GM23338 (cell line): Measurements from ENCODE around the gene CAMTA1. TPM values are rescaled to one million over a fixed set of nuclear protein-coding genes. Genes with fewer than 3 reads are reported as not detected.

Source experiments
- ATAC-seq: fragments of 200-7000 bp; cut with Tn5 transposase; 3 replicates; pipeline ENCODE4 v1.9.1; 2020
- DNase-seq: peaks from one replicate; pipeline ENCODE4 v3.0.0-alpha.2; 2015; ENCODE audit warnings: low spot score
- H2AFZ ChIP-seq: fragments of 200-600 bp; sonication (generic); 2 replicates; pipeline ENCODE4 v1.8.0; 2016; ENCODE audit warnings: antibody characterized with exemption, mild to moderate bottlenecking, moderate library complexity
- H3F3A ChIP-seq: fragments of 200-600 bp; sonication (generic); replicated peaks from 2 replicates; pipeline ENCODE4 v1.8.0; 2017; ENCODE audit warnings: antibody characterized with exemption, mixed run types, low read depth
- H3K27ac ChIP-seq: fragments of 200-600 bp; sonication (generic); 2 replicates; pipeline ENCODE4 v1.6.1; 2016; ENCODE audit warnings: low read depth
- H3K27me3 ChIP-seq: fragments of 200-600 bp; sonication (generic); 2 replicates; pipeline ENCODE4 v1.8.0; 2016; ENCODE audit warnings: mild to moderate bottlenecking, mixed run types, moderate library complexity; ENCODE audit not compliant: insufficient read depth
- H3K36me3 ChIP-seq: fragments of 200-600 bp; sonication (generic); 2 replicates; pipeline ENCODE4 v1.8.0; 2016; ENCODE audit warnings: mild to moderate bottlenecking; ENCODE audit not compliant: insufficient read depth
- H3K4me1 ChIP-seq: fragments of 200-600 bp; sonication (generic); 2 replicates; pipeline ENCODE4 v1.8.0; 2016; ENCODE audit warnings: mild to moderate bottlenecking, moderate library complexity; ENCODE audit not compliant: insufficient read depth
- H3K4me2 ChIP-seq: fragments of 200-600 bp; sonication (generic); 2 replicates; pipeline ENCODE4 v1.7.1; 2017; ENCODE audit warnings: mixed run types
- H3K4me3 ChIP-seq: fragments of 200-600 bp; sonication (generic); 2 replicates; pipeline ENCODE4 v1.6.1; 2016; ENCODE audit warnings: mixed run types
- H3K79me2 ChIP-seq: fragments of 200-600 bp; sonication (generic); replicated peaks from 2 replicates; pipeline ENCODE4 v1.8.0; 2017; ENCODE audit warnings: mild to moderate bottlenecking; ENCODE audit not compliant: insufficient read depth
- H3K9me2 ChIP-seq: fragments of 200-600 bp; sonication (generic); 2 replicates; pipeline ENCODE4 v1.8.0; 2017; ENCODE audit not compliant: insufficient read depth
- H4K20me1 ChIP-seq: fragments of 200-600 bp; sonication (generic); replicated peaks from 2 replicates; pipeline ENCODE4 v1.8.0; 2017; ENCODE audit warnings: mild to moderate bottlenecking; ENCODE audit not compliant: insufficient read depth
- H3K27ac Mint-ChIP-seq: 2 replicates; pipeline ENCODE4 v1.8.0; 2020; ENCODE audit warnings: inconsistent platforms, mild to moderate bottlenecking, moderate library complexity, mixed read lengths
- H3K27me3 Mint-ChIP-seq: 3 replicates; pipeline ENCODE4 v1.8.0; 2022; ENCODE audit warnings: low read depth, mild to moderate bottlenecking, moderate library complexity, mixed read lengths, inconsistent platforms; ENCODE audit not compliant: insufficient read depth, poor library complexity
- H3K36me3 Mint-ChIP-seq: 3 replicates; pipeline ENCODE4 v1.8.0; 2021; ENCODE audit warnings: low read depth, mild to moderate bottlenecking, inconsistent platforms, moderate library complexity, mixed read lengths
- H3K4me1 Mint-ChIP-seq: 3 replicates; pipeline ENCODE4 v1.8.0; 2020; ENCODE audit warnings: mild to moderate bottlenecking, inconsistent platforms, mixed read lengths
- H3K4me3 Mint-ChIP-seq: 3 replicates; pipeline ENCODE4 v1.8.0; 2021; ENCODE audit warnings: moderate library complexity, mild to moderate bottlenecking, inconsistent platforms, mixed read lengths
- H3K9me3 Mint-ChIP-seq: 3 replicates; pipeline ENCODE4 v1.8.0; 2020; ENCODE audit warnings: moderate library complexity, mild to moderate bottlenecking, inconsistent platforms, mixed read lengths
- EZH2 ChIP-seq: fragments of 200-600 bp; sonication (generic); IDR thresholded peaks from one replicate; pipeline ENCODE4 v1.8.0; 2017; ENCODE audit warnings: antibody characterized with exemption, mild to moderate bottlenecking, low read depth; ENCODE audit not compliant: unreplicated experiment
- EZH2phosphoT487 ChIP-seq: fragments of 200-600 bp; sonication (generic); IDR thresholded peaks from one replicate; pipeline ENCODE4 v1.8.1; 2018; ENCODE audit warnings: antibody characterized with exemption; ENCODE audit not compliant: unreplicated experiment
- JUNB ChIP-seq: IDR thresholded peaks from one replicate; pipeline ENCODE4 v1.6.1; 2016; ENCODE audit warnings: antibody characterized with exemption; ENCODE audit not compliant: unreplicated experiment
- NANOG ChIP-seq: IDR thresholded peaks from 2 replicates; pipeline ENCODE4 v1.6.1; 2016; ENCODE audit warnings: antibody characterized with exemption, borderline replicate concordance
- STAT1 ChIP-seq: IDR thresholded peaks from one replicate; pipeline ENCODE4 v1.6.1; 2016; ENCODE audit warnings: antibody characterized with exemption; ENCODE audit not compliant: unreplicated experiment
- ZNF331 ChIP-seq: fragments of 250-450 bp; sonication (Bioruptor Pico); IDR thresholded peaks from 2 replicates; pipeline ENCODE4 v1.5.0; 2020; ENCODE audit warnings: low read depth, mild to moderate bottlenecking, moderate library complexity
- polyA plus RNA-seq: library from polyadenylated mRNA; unstranded; fragments of >200 nt; fragmentation: Nextera tagmentation; extraction: Ambion mirVana; gene quantifications from 2 replicates; pipeline ENCODE4 v1.2.1, GENCODE V29; 2016
- total RNA-seq: library from RNA; depleted of rRNA; stranded (reverse); fragments of >200 nt; shearing (Covaris generic); gene quantifications from 2 replicates; pipeline ENCODE4 v1.2.3, GENCODE V29; 2014
- TF ChIP-seq, protein P1 (sequence below): fragments of 250-450 bp; sonication (Bioruptor Pico); IDR thresholded peaks from 2 replicates; pipeline ENCODE4 v1.5.0; 2020; ENCODE audit warnings: mild to moderate bottlenecking, moderate library complexity
- TF ChIP-seq, protein P2 (sequence below): IDR thresholded peaks from 2 replicates; pipeline ENCODE4 v1.6.1; 2016; ENCODE audit warnings: antibody characterized with exemption
- TF ChIP-seq, protein P3 (sequence below): IDR thresholded peaks from one replicate; pipeline ENCODE4 v1.6.1; 2018; ENCODE audit warnings: antibody characterized with exemption; ENCODE audit not compliant: unreplicated experiment

Gene CAMTA1
- total and polyA plus RNA-seq, 2 experiments from 2014 or later, result 115 to 519 TPM

DNA sequence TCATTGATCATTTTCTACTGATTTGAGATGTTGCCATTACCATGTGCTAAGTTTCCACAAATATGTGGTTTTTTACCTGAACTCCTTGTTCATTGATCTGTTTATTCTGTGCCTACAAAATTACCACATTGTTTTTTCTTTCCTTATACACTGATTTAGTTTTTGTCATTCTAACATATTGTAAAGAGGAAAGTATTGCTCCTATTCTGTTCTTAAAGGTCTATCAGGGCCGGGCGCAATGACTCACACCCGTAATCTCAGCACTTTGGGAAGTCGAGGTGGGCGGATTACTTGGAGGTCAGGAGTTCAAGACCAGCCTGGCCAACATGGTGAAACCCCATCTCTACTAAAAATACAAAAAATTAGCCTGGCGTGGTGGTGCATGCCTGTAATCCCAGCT is 75.1 kb downstream of the CAMTA1 start:
- H3K4me2 ChIP-seq, result no peak overlapping the region
- H3K36me3 Mint-ChIP-seq, result peaks cover 2% of the 10 kb centered on the region
- H3K27ac Mint-ChIP-seq, result no peak overlapping the region
- peaks cover 12% of the 10 kb centered on the region for H3K4me1 ChIP-seq
- H4K20me1 ChIP-seq, result no peaks in the 10 kb centered on the region; the same call in 1 of the 2 replicates
- H3K27me3 ChIP-seq, result no peaks in the 10 kb centered on the region
- no peaks in the 10 kb centered on the region for H3F3A ChIP-seq
- no peak overlapping the region for H3K4me3 ChIP-seq
- no peaks in the 10 kb centered on the region for H3K9me2 ChIP-seq
- peaks cover 35% of the 10 kb centered on the region for H3K79me2 ChIP-seq
- H3K27ac ChIP-seq, result no peak overlapping the region
- H3K27me3 Mint-ChIP-seq, result no peaks in the 10 kb centered on the region
- ATAC-seq (no peak), DNase-seq (no peak)
- H2AFZ ChIP-seq, result no peak overlapping the region
- TF ChIP-seq ZNF331 (CRISPR knock-in tag), result no peak
- TF ChIP-seq JUNB, result no peak
- TF ChIP-seq STAT1, result no peak
- peaks cover 25% of the 10 kb centered on the region for H3K4me1 Mint-ChIP-seq
- H3K36me3 ChIP-seq, result no peaks in the 10 kb centered on the region
- H3K9me3 Mint-ChIP-seq, result no peaks in the 10 kb centered on the region
- H3K4me3 Mint-ChIP-seq, result no peak overlapping the region

DNA sequence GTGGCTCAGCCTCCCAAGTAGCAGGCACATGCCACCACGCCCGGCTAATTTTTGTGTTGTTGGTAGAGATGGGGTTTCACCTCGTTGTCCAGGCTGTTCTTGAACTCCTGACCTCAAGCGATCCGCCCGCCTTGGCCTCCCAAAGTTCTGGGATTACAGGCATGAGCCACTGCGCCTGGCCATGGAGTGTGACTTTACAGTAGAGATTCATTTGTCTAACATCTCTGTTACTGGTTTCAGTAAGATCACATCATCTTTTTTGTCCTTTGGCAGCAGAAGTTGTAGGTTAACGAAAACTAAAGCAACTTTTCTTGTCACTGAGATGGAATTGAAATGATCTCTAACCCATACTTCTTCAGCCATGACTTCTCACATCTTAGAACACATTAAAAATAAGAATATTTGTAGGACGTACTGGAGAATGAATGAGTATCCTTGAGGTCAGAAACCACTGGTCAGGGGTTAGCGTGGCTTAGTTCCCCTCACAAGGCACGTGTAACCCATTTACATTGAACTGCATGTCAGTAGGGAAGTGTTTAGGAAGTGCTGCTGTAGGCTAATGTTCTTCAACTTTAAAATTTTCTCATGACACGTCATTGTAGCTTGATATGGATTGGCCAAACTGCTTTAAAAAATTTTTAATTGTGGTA is 75.9 kb downstream of the CAMTA1 start:
- H3K9me3 Mint-ChIP-seq, result no peaks in the 10 kb centered on the region
- H3K27ac ChIP-seq, result no peak overlapping the region

More for the DNA sequence above, 75.9 kb downstream of the CAMTA1 start:
- H3K4me3 Mint-ChIP-seq, result no peak overlapping the region
- Histone ChIP-seq H3K4me3 (no peak overlapping the region), H3K79me2 (peaks cover 39% of the 10 kb centered on the region), H3K4me1 (peaks cover 19% of the 10 kb centered on the region), H3K36me3 (no peaks in the 10 kb centered on the region), H3K4me2 (no peak overlapping the region), H4K20me1 (no peaks in the 10 kb centered on the region; the same call in 1 of the 2 replicates), H3K9me2 (no peaks in the 10 kb centered on the region), H3K27me3 (no peaks in the 10 kb centered on the region), H3F3A (no peaks in the 10 kb centered on the region), H2AFZ (no peak overlapping the region)
- TF ChIP-seq, protein P1, sequence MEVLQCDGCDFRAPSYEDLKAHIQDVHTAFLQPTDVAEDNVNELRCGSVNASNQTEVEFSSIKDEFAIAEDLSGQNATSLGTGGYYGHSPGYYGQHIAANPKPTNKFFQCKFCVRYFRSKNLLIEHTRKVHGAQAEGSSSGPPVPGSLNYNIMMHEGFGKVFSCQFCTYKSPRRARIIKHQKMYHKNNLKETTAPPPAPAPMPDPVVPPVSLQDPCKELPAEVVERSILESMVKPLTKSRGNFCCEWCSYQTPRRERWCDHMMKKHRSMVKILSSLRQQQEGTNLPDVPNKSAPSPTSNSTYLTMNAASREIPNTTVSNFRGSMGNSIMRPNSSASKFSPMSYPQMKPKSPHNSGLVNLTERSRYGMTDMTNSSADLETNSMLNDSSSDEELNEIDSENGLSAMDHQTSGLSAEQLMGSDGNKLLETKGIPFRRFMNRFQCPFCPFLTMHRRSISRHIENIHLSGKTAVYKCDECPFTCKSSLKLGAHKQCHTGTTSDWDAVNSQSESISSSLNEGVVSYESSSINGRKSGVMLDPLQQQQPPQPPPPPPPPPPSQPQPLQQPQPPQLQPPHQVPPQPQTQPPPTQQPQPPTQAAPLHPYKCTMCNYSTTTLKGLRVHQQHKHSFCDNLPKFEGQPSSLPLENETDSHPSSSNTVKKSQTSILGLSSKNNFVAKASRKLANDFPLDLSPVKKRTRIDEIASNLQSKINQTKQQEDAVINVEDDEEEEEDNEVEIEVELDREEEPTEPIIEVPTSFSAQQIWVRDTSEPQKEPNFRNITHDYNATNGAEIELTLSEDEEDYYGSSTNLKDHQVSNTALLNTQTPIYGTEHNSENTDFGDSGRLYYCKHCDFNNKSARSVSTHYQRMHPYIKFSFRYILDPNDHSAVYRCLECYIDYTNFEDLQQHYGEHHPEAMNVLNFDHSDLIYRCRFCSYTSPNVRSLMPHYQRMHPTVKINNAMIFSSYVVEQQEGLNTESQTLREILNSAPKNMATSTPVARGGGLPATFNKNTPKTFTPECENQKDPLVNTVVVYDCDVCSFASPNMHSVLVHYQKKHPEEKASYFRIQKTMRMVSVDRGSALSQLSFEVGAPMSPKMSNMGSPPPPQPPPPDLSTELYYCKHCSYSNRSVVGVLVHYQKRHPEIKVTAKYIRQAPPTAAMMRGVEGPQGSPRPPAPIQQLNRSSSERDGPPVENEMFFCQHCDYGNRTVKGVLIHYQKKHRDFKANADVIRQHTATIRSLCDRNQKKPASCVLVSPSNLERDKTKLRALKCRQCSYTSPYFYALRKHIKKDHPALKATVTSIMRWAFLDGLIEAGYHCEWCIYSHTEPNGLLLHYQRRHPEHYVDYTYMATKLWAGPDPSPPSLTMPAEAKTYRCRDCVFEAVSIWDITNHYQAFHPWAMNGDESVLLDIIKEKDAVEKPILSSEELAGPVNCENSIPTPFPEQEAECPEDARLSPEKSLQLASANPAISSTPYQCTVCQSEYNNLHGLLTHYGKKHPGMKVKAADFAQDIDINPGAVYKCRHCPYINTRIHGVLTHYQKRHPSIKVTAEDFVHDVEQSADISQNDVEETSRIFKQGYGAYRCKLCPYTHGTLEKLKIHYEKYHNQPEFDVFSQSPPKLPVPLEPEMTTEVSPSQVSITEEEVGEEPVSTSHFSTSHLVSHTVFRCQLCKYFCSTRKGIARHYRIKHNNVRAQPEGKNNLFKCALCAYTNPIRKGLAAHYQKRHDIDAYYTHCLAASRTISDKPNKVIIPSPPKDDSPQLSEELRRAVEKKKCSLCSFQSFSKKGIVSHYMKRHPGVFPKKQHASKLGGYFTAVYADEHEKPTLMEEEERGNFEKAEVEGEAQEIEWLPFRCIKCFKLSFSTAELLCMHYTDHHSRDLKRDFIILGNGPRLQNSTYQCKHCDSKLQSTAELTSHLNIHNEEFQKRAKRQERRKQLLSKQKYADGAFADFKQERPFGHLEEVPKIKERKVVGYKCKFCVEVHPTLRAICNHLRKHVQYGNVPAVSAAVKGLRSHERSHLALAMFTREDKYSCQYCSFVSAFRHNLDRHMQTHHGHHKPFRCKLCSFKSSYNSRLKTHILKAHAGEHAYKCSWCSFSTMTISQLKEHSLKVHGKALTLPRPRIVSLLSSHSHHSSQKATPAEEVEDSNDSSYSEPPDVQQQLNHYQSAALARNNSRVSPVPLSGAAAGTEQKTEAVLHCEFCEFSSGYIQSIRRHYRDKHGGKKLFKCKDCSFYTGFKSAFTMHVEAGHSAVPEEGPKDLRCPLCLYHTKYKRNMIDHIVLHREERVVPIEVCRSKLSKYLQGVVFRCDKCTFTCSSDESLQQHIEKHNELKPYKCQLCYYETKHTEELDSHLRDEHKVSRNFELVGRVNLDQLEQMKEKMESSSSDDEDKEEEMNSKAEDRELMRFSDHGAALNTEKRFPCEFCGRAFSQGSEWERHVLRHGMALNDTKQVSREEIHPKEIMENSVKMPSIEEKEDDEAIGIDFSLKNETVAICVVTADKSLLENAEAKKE (CRISPR knock-in tag), result no peak
- TF ChIP-seq NANOG (no peak), STAT1 (no peak), EZH2 (no peak), EZH2phosphoT487 (no peak), ZNF331 (CRISPR knock-in tag) (no peak)
- TF ChIP-seq, protein P2, sequence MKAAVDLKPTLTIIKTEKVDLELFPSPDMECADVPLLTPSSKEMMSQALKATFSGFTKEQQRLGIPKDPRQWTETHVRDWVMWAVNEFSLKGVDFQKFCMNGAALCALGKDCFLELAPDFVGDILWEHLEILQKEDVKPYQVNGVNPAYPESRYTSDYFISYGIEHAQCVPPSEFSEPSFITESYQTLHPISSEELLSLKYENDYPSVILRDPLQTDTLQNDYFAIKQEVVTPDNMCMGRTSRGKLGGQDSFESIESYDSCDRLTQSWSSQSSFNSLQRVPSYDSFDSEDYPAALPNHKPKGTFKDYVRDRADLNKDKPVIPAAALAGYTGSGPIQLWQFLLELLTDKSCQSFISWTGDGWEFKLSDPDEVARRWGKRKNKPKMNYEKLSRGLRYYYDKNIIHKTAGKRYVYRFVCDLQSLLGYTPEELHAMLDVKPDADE, result no peak
- TF ChIP-seq, protein P3, sequence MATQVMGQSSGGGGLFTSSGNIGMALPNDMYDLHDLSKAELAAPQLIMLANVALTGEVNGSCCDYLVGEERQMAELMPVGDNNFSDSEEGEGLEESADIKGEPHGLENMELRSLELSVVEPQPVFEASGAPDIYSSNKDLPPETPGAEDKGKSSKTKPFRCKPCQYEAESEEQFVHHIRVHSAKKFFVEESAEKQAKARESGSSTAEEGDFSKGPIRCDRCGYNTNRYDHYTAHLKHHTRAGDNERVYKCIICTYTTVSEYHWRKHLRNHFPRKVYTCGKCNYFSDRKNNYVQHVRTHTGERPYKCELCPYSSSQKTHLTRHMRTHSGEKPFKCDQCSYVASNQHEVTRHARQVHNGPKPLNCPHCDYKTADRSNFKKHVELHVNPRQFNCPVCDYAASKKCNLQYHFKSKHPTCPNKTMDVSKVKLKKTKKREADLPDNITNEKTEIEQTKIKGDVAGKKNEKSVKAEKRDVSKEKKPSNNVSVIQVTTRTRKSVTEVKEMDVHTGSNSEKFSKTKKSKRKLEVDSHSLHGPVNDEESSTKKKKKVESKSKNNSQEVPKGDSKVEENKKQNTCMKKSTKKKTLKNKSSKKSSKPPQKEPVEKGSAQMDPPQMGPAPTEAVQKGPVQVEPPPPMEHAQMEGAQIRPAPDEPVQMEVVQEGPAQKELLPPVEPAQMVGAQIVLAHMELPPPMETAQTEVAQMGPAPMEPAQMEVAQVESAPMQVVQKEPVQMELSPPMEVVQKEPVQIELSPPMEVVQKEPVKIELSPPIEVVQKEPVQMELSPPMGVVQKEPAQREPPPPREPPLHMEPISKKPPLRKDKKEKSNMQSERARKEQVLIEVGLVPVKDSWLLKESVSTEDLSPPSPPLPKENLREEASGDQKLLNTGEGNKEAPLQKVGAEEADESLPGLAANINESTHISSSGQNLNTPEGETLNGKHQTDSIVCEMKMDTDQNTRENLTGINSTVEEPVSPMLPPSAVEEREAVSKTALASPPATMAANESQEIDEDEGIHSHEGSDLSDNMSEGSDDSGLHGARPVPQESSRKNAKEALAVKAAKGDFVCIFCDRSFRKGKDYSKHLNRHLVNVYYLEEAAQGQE, result no peak
- H3K27ac Mint-ChIP-seq, result no peak overlapping the region
- H3K27me3 Mint-ChIP-seq, result no peaks in the 10 kb centered on the region
- no peak for DNase-seq
- peaks cover 32% of the 10 kb centered on the region for H3K4me1 Mint-ChIP-seq
- no peaks in the 10 kb centered on the region for H3K36me3 Mint-ChIP-seq
- ATAC-seq, result no peak
